Measurements from ENCODE around the gene NDUFAF2.

The NDUFAF2 gene

GRCh38 chr5:60989790-60990189, 44.8 kb downstream of the NDUFAF2 start:
- no peak for DNase-seq (ENCODE audit: low read depth)
- no peak overlapping the region for H3K4me3 ChIP-seq (ENCODE audit: low read depth, low read length)
- no peak for TF ChIP-seq CTCF (conservative IDR thresholded peaks at IDR 0.05; ENCODE audit: low read depth, low read length)

DNA sequence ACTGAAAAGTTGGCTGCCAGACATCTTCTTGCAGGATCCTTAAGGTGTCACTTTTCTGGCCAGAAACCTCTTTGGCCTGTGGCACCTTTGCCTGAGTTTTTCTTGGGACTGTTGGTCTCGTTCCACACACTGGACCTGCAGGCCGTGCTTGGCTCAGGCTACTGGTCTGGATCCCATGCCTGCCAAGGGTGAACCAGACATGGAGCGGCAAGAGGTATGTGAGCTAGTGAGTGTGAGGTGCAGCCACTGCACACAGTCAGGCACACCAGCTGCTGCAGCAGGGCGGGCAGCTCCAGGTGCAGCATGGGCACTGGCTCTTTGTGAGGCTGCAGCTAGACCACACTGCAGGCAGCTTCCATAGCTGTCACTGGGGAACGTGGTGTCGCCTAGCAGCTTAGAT, 47.9 kb downstream of the NDUFAF2 start:
- TF ChIP-seq CTCF (conservative IDR thresholded peaks at IDR 0.05; ENCODE audit: low read depth, low read length) = no peak
- H3K4me3 ChIP-seq (ENCODE audit: low read depth, low read length) = no peak overlapping the region
- no peak for DNase-seq (ENCODE audit: low read depth)

- no peak overlapping the region for H3K4me3 ChIP-seq (ENCODE audit: low read depth, low read length)
- TF ChIP-seq CTCF (conservative IDR thresholded peaks at IDR 0.05; ENCODE audit: low read depth, low read length) = no peak
- DNase-seq (ENCODE audit: low read depth) = no peak
Measured at GRCh38 chr5:60993425-60993824, 48.4 kb downstream of the NDUFAF2 start.

GRCh38 chr5:60993875-60994571, 49.0 kb downstream of the NDUFAF2 start:
- DNase-seq (ENCODE audit: low read depth) = no peak
- H3K4me3 ChIP-seq (ENCODE audit: low read depth, low read length) = no peak overlapping the region
- TF ChIP-seq CTCF (conservative IDR thresholded peaks at IDR 0.05; ENCODE audit: low read depth, low read length) = no peak

DNA sequence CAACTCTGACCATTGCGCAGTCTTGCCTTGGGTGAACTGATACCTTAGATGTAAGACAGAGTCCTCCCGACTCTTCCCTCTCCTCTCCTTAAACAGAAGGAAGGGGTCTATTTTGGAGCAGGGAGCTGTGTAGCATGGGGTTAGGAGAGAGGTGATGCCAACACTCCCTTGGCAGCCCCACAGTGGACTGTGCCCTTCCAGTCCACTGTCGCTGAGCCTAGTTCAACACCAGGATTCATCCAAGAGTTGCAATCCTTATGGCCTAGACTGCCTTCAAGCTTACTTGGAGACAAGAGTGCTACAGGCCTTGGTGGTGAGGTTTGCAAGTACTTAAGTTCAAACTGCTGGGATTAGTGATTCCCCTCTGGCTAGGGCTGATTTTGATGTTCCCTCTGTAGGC, 51.4 kb downstream of the NDUFAF2 start:
- no peak overlapping the region for H3K4me3 ChIP-seq (ENCODE audit: low read depth, low read length)
- TF ChIP-seq CTCF (conservative IDR thresholded peaks at IDR 0.05; ENCODE audit: low read depth, low read length) = no peak
- no peak for DNase-seq (ENCODE audit: low read depth)

- no peak for TF ChIP-seq CTCF (conservative IDR thresholded peaks at IDR 0.05; ENCODE audit: low read depth, low read length)
- H3K4me3 ChIP-seq (ENCODE audit: low read depth, low read length) = no peak overlapping the region
- no peak for DNase-seq (ENCODE audit: low read depth)
Measured at GRCh38 chr5:60997721-60998120, 52.7 kb downstream of the NDUFAF2 start.

- no peak for TF ChIP-seq CTCF (conservative IDR thresholded peaks at IDR 0.05; ENCODE audit: low read depth, low read length)
- no peak for DNase-seq (ENCODE audit: low read depth)
Measured at GRCh38 chr5:61000887-61001286, 55.9 kb downstream of the NDUFAF2 start.

More at GRCh38 chr5:61000887-61001286, 55.9 kb downstream of the NDUFAF2 start:
- no peak overlapping the region for H3K4me3 ChIP-seq (ENCODE audit: low read depth, low read length)
